ENCODE results near the gene CSPG5. TPM values are rescaled to one million over a fixed set of nuclear protein-coding genes. Genes with fewer than 3 reads are reported as not detected.

The CSPG5 gene
- total RNA-seq, 1 donor from 2014 or later: 21.9 TPM

DNA sequence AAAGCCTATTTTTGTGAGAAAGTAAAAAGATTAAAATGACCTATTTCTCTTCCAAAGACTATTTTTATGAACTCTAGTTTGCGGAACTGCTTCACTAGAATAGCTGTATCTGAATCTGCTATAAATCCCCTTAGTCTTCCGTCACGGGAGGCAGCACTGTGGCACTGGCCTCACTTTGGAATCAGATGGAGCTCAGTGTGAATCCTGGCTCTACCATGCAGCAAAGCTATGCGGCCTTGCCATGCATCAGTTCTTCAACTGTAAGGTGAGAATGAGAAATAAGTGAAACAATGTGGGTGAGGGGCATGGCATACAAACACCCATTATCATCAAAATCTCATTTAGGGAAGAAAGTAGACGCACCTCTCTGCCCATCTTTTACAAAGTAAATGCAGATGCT, 27.5 kb upstream of the CSPG5 start:
- no peak for DNase-seq (ENCODE audit: low read depth, low spot score)
- Mint-ChIP-seq H3K36me3 (ENCODE audit: low read depth) (peaks cover 36% of the 10 kb centered on the region), H3K4me3 (no peak overlapping the region), H3K27me3 (ENCODE audit: low read depth) (no peaks in the 10 kb centered on the region), H3K4me1 (peaks cover 12% of the 10 kb centered on the region), H3K9me3 (no peaks in the 10 kb centered on the region), H3K27ac (ENCODE audit: unreplicated experiment) (peak overlapping the region; percentile 14)
- TF ChIP-seq, protein P1, sequence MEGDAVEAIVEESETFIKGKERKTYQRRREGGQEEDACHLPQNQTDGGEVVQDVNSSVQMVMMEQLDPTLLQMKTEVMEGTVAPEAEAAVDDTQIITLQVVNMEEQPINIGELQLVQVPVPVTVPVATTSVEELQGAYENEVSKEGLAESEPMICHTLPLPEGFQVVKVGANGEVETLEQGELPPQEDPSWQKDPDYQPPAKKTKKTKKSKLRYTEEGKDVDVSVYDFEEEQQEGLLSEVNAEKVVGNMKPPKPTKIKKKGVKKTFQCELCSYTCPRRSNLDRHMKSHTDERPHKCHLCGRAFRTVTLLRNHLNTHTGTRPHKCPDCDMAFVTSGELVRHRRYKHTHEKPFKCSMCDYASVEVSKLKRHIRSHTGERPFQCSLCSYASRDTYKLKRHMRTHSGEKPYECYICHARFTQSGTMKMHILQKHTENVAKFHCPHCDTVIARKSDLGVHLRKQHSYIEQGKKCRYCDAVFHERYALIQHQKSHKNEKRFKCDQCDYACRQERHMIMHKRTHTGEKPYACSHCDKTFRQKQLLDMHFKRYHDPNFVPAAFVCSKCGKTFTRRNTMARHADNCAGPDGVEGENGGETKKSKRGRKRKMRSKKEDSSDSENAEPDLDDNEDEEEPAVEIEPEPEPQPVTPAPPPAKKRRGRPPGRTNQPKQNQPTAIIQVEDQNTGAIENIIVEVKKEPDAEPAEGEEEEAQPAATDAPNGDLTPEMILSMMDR (conservative IDR thresholded peaks at IDR 0.05): no peak

GRCh38 chr3:47605652-47606051, 27.0 kb upstream of the CSPG5 start:
- Mint-ChIP-seq H3K4me1 (peaks cover 17% of the 10 kb centered on the region), H3K27ac (ENCODE audit: unreplicated experiment) (no peak overlapping the region), H3K36me3 (ENCODE audit: low read depth) (peaks cover 35% of the 10 kb centered on the region), H3K4me3 (no peak overlapping the region), H3K9me3 (no peaks in the 10 kb centered on the region), H3K27me3 (ENCODE audit: low read depth) (no peaks in the 10 kb centered on the region)
- DNase-seq (ENCODE audit: low read depth, low spot score): no peak
- TF ChIP-seq, protein P1 (conservative IDR thresholded peaks at IDR 0.05): no peak

DNA sequence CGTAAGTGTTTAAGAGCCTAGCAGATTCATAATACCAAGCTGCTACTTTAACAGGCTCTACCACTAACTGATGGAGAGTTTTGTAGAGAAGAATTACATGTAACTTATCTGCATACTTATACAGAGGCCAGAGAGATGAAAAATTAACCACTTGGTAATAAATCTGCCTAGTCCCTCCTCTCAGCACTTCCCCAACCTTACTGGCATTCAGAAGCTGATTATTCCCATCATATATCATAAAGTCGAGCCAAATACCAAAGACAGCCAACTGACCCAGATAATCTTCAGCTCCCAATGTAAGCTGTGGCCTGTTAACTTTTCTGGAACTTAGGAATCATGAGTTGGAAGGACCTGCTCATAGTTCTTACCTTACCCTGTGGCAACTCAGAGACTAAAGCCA, 25.5 kb upstream of the CSPG5 start:
- Mint-ChIP-seq H3K27ac (ENCODE audit: unreplicated experiment) (no peak overlapping the region), H3K36me3 (ENCODE audit: low read depth) (peaks cover 25% of the 10 kb centered on the region), H3K4me1 (peaks cover 22% of the 10 kb centered on the region), H3K9me3 (no peaks in the 10 kb centered on the region), H3K4me3 (no peak overlapping the region), H3K27me3 (ENCODE audit: low read depth) (no peaks in the 10 kb centered on the region)
- TF ChIP-seq, protein P1 (conservative IDR thresholded peaks at IDR 0.05): no peak
- no peak for DNase-seq (ENCODE audit: low read depth, low spot score)

DNA sequence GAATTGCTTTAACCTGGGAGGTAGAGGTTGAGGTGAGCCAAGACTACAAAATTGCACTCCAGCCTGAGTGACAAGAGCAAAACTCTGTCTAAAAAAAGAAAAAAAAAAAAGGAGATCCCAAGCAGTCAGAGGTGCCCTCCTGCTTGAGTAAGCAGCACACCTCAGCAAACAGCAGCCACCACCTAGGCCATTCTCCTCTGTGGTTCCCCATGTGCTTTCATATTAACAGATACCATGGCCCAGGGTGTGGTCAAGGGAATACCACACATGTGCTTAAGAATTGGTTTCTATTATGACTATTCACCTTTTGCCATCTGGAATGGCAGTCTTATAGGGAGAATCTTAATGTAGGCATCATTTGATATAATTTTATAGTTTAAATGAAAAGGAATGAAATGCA, 24.7 kb upstream of the CSPG5 start:
- Mint-ChIP-seq H3K36me3 (ENCODE audit: low read depth) (peaks cover 21% of the 10 kb centered on the region), H3K4me3 (no peak overlapping the region), H3K27ac (ENCODE audit: unreplicated experiment) (no peak overlapping the region), H3K4me1 (peaks cover 22% of the 10 kb centered on the region), H3K9me3 (no peaks in the 10 kb centered on the region), H3K27me3 (ENCODE audit: low read depth) (no peaks in the 10 kb centered on the region)
- no peak for DNase-seq (ENCODE audit: low read depth, low spot score)
- TF ChIP-seq, protein P1 (conservative IDR thresholded peaks at IDR 0.05): no peak

DNA sequence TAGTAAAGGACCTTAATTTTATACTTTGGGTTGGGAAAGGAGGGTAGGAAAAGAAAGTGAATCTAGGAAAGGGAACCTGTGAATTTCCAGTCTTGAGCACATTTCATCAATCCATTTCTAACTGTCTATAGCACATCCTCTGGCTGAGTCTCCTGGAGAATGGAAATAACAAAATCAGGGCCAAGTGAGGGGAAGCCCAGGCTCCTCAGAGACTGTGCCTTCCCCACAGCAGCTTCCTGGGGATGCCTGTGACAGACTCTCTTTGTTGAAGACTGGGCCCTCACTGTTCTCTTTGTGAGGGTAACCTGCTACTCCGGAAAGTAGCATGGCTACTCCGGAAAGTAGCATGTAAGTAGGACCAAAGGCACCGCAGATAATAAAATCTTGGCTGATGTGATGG, 22.6 kb upstream of the CSPG5 start:
- H3K4me3 Mint-ChIP-seq: peak overlapping the region; percentile 26
- peaks cover 22% of the 10 kb centered on the region for H3K4me1 Mint-ChIP-seq
- H3K36me3 Mint-ChIP-seq (ENCODE audit: low read depth): peaks cover 25% of the 10 kb centered on the region
- no peak for DNase-seq (ENCODE audit: low read depth, low spot score)
- no peaks in the 10 kb centered on the region for H3K9me3 Mint-ChIP-seq
- H3K27me3 Mint-ChIP-seq (ENCODE audit: low read depth): no peaks in the 10 kb centered on the region
- TF ChIP-seq, protein P1 (conservative IDR thresholded peaks at IDR 0.05): no peak
- peak overlapping the region; percentile 72 for H3K27ac Mint-ChIP-seq (ENCODE audit: unreplicated experiment)

DNA sequence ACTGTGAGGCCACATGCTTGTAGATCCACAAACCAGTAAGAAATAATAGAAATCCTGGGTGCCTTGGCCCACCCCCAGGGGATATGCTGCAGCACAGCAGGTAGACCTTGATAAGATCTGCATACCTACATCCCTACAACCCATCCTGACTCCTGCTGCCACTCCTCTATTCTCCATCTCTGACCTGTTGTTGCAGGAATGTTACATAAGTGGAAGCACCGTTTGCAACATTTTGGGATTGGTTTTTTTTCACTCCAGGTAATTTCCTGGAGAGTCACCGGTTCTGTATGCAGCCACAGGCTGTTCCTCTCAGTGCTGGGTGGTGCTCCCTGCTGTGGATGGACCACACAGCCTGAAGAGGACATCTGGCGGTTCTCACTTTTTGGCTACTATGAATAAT, 16.1 kb upstream of the CSPG5 start:
- Mint-ChIP-seq H3K27ac (ENCODE audit: unreplicated experiment) (no peak overlapping the region), H3K4me1 (peaks cover 3% of the 10 kb centered on the region), H3K27me3 (ENCODE audit: low read depth) (no peaks in the 10 kb centered on the region)

More for the DNA sequence above, 16.1 kb upstream of the CSPG5 start:
- peaks cover 27% of the 10 kb centered on the region for H3K36me3 Mint-ChIP-seq (ENCODE audit: low read depth)
- TF ChIP-seq, protein P1 (conservative IDR thresholded peaks at IDR 0.05): no peak
- H3K9me3 Mint-ChIP-seq: no peaks in the 10 kb centered on the region
- no peak for DNase-seq (ENCODE audit: low read depth, low spot score)
- H3K4me3 Mint-ChIP-seq: no peak overlapping the region
